Hepatic stellate cell (primary cell): ENCODE data around the gene SCAF8.
"Not testable (repeated sequence)": the region's sequence is repeated elsewhere in the genome, so short reads cannot be mapped to it uniquely, and the experiment has no call there.

Experiments
- DNase-seq: peaks from one replicate; pipeline ENCODE4 v3.0.0; 2011; ENCODE audit warnings: low spot score

Gene SCAF8

GRCh38 chr6:154733183-154733625 is at the start of gene SCAF8:
Gene SCAF8, plus strand, starts transcription at chr6:154733416. Its CDS starts 485 bp downstream, at chr6:154733901.
- DNase-seq: peak; percentile 86

GRCh38 chr6:154683756-154684523 is 49.3 kb upstream of the SCAF8 start:
- peak; percentile 50 for DNase-seq

- DNase-seq: no peak
These were observed 47.1 kb upstream of the SCAF8 start for GRCh38 chr6:154686162-154686561.

GRCh38 chr6:154689493-154690255 is 43.5 kb upstream of the SCAF8 start:
- DNase-seq: no peak

GRCh38 chr6:154690857-154691256 is 42.4 kb upstream of the SCAF8 start:
- DNase-seq: no peak

GRCh38 chr6:154696661-154697060 is 36.6 kb upstream of the SCAF8 start:
- no peak for DNase-seq

GRCh38 chr6:154703124-154703523 is 30.1 kb upstream of the SCAF8 start:
- DNase-seq: no peak

GRCh38 chr6:154705471-154706113 is 27.6 kb upstream of the SCAF8 start:
- no peak for DNase-seq

GRCh38 chr6:154706389-154706788 is 26.8 kb upstream of the SCAF8 start:
- DNase-seq: no peak

GRCh38 chr6:154709621-154710020 is 23.6 kb upstream of the SCAF8 start:
- no peak for DNase-seq

- DNase-seq: no peak
These were observed 22.5 kb upstream of the SCAF8 start for GRCh38 chr6:154710689-154711088.

GRCh38 chr6:154715446-154715845 is 17.8 kb upstream of the SCAF8 start:
- no peak for DNase-seq

- not testable (repeated sequence) for DNase-seq
These were observed 16.9 kb upstream of the SCAF8 start for GRCh38 chr6:154716350-154716749.

- DNase-seq: no peak
These were observed 13.8 kb upstream of the SCAF8 start for GRCh38 chr6:154719433-154719832.

GRCh38 chr6:154719854-154720253 is 13.4 kb upstream of the SCAF8 start:
- no peak for DNase-seq

GRCh38 chr6:154721460-154721859 is 11.8 kb upstream of the SCAF8 start:
- DNase-seq: peak; percentile 42

- no peak for DNase-seq
These were observed 6.3 kb upstream of the SCAF8 start for GRCh38 chr6:154726887-154727286.

GRCh38 chr6:154731296-154732218 is 1.7 kb upstream of the SCAF8 start:
- no peak for DNase-seq

GRCh38 chr6:154732538-154733182 is 556 bp upstream of the SCAF8 start:
- peak; percentile 34 for DNase-seq

GRCh38 chr6:154733626-154734382 is 588 bp downstream of the SCAF8 start:
- DNase-seq: peak; percentile 99
